Stimulated activated CD8-positive, alpha-beta memory T cell treated with anti-CD3 and anti-CD28 coated beads, Interleukin-12 subunit alpha, Interleukin-12 subunit beta, amount 100 ng/mL, for 24 hours (primary cell): Measurements from ENCODE around the gene C19orf38.
"Not testable (repeated sequence)": the region's sequence is repeated elsewhere in the genome, so short reads cannot be mapped to it uniquely, and the experiment has no call there.

Source experiments
- DNase-seq: peaks from one replicate; pipeline ENCODE4 v3.0.0-alpha.2; 2020; ENCODE audit errors: extremely low read depth

The C19orf38 gene

DNA sequence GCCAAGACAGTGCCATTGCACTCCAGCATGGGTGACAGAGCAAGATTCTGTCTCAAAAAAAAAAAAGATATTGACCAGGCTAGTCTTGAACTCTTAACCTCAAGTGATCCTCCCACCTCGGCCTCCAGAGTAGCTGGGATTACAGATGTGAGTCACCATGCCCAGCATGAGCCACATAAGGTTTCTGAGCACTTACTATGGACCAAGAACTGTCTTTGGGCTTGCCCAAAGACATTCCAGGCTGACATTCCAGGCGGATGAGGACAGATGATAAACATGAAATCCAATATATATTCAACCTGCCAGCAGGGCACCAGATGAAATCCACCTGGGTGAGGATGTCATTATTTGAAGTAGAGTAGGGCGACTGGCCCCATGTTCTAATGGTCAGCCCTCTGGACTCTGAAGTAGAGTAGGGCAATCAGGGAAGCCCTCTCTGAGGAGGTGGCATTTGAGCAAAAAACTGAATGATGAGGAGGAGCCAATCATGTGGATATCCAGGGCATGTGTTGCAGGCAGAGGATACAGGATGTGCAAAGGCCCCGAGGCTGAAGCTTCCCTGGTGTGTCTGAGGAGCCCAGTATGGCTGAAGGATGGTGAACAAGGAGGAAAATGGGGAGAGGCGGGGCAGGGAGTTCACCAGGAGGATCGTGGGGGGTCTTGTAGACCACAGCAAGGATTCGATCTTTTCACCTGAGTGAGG lies 4.0 kb downstream of the C19orf38 start:
- no peak for DNase-seq

GRCh38 chr19:10852941-10853340 lies 4.7 kb downstream of the C19orf38 start:
- DNase-seq: no peak

GRCh38 chr19:10854350-10855089 lies 6.3 kb downstream of the C19orf38 start:
- no peak for DNase-seq

- DNase-seq: no peak
These were observed 7.8 kb downstream of the C19orf38 start for GRCh38 chr19:10855879-10856522.

DNA sequence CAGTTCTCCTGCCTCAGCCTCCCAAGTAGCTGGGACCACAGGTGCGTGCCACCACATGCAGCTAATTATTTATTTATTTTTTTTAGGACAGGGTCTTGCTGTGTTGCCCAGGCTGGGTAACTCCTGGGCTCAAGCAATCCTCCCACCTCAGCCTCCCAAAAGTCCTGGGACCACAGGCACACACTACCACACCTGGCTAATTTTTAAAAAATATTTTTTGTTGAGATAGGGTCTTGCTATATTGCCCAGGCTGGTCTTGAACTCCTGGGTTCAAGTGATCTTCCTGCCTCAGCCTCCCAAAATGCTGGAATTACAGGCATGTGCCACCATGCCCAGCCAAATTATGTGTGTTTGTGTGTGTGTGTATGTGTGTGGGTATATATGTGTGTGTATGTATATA lies 8.7 kb downstream of the C19orf38 start:
- not testable (repeated sequence) for DNase-seq

GRCh38 chr19:10858204-10858828 lies 10.1 kb downstream of the C19orf38 start:
- no peak for DNase-seq

DNA sequence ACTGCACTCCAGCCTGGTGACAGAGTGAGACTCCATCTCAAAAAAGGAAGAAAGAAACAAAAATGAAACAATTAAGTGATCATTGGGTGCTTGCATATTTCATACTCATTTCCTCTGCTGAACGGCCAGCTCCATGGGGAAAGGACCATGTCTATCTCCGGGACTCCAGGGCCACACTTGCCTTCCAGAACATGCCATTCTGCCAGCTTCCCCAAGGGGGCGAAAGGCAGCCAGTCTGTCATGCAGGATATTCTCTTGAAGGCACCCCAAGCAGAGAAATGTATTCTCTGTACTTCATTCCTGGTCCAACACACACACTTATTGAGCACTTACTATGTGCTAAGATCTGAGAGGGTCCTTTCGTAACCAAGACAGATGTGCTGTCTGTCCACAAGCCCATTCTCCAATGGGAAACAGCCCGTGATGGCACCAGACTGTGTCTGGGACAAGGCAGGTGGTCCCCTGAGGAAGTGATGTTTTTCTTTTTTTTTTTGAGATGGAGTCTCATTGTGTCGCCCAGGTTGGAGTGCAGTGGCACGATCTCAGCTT lies 13.0 kb downstream of the C19orf38 start:
- no peak for DNase-seq

- DNase-seq: no peak
These were observed 14.4 kb downstream of the C19orf38 start for GRCh38 chr19:10862561-10863106.

DNA sequence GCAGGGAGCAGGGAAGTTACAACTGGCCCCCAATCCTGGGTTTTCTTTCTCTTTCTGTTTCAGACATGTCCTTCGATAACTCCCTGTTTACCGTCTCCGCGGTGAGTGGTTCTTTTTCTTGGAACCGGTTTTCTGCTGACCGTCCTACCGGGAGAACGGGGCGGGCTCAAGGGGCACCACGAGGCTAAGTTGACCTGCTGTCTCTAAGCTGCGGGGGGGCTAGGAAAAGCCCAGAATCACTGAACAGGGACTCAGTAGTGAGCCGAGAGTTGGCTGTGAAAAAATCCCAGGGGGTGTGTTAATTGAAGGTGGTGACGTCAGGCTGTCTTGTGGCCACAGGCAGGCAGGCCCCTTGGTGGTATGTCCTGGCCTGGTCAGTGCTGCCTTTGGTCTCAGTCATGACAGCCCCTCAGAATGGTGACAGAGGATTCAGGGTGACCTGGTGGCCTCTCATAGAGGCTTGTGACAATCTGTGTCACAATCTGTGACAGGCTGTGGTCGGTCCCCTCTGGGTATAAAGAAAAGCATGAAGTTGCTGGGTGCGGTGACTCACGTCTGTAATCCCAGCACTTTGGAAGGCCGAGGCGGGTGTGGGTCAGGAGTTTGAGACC lies 15.0 kb downstream of the C19orf38 start:
- DNase-seq: no peak

DNA sequence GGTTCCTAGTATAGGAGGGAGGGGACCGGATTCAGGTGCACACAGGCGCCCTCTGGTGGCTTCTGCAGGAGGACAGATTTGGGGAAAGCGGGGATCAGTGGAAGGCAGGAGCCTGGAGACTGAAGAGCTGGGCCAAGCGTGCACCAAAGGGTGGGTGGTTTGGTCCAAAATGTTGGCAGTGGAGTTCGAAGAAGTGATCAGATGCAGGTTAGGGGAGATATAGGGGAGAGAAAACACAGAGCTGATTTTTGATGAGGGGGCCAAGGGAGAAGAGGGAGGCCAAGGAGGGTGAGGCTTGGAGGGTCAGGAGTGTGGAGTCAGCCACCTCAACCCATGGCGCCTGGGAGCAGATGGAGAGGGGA lies 16.3 kb downstream of the C19orf38 start:
- peak; percentile 44 for DNase-seq

GRCh38 chr19:10866495-10866894 lies 18.3 kb downstream of the C19orf38 start:
- DNase-seq: no peak

DNA sequence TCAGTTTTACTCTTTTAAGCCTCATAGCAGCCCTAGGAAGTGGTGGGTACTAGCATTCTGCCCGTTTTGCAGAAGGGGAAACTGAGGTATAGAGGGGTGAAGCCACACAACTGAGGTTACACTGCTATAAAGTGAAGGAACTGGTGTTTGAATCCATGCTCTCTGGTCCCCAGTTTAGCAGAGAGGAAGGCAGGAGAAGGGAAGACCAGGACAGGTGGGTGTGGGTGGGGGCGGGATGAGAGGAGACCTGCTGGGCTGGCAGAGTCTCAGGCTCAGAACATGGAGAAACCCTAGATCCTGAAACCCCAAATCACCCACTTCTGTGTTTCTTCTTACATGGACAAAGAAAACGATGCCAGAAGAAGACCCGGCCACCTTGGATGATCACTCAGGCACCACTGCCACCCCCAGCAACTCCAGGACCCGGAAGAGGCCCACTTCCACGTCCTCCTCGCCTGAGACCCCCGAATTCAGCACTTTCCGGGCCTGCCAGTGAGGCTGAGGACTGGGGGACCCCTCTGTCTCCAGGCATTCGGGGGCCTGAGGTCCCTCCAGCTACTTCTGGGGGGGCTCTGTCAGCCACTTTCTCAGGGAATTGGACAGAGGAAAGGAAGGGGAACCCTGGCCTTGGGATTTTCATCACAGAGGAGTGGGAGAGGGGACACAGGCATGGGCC lies 20.8 kb downstream of the C19orf38 start:
- no peak for DNase-seq

- not testable (repeated sequence) for DNase-seq
These were observed 21.7 kb downstream of the C19orf38 start for GRCh38 chr19:10869872-10870311.

- DNase-seq: no peak
These were observed 22.3 kb downstream of the C19orf38 start for GRCh38 chr19:10870501-10870954.

DNA sequence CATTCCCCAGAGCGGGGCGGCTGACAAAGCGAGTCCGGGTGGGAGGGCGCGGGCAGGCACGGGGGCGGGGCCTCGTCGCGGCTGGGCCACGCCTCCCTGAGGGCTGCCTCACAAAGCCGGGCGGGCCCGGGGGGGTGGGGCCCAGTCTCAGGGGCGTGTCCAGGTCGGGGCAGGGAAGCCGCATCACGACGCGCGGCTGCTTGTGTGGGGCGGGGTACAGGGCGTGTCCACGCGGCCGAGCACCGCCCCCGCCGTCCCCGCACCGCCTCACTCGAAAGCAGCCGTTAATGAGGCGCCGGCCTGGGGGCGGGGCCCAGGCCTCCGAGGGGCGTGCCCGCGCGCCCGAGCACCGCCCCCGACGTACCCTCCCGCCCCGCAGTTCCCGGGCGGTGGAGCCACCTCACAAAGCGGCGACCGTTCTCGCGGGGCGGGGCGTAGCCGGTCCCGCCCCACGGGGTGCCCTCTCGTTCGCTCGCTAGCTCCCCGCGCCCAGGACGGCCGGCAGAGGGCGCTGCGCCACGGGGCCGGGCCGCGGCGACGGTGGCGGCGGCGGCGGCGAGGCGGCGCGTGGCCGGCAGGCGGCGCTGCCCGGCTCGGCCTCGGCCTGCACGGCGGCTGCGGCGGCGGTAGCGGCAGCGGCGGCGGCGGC lies 22.9 kb downstream of the C19orf38 start, which contains the start of gene CARM1:
Gene CARM1, plus strand, starts transcription at position 599 of the 649 bp plus-strand sequence. CDS start 150 bp downstream, outside the sequence.
- DNase-seq: peak; percentile 95

GRCh38 chr19:10871711-10872545 lies 23.7 kb downstream of the C19orf38 start:
- no peak for DNase-seq

GRCh38 chr19:10872546-10873107 lies 24.4 kb downstream of the C19orf38 start:
- DNase-seq: no peak

- DNase-seq: no peak
These were observed 25.8 kb downstream of the C19orf38 start for GRCh38 chr19:10874024-10874423.
